Measurements from ENCODE around the gene KLRF2.
A peak's percentile ranks its signal among the peaks of the same experiment; 100 is the strongest.

KLRF2 gene

DNA sequence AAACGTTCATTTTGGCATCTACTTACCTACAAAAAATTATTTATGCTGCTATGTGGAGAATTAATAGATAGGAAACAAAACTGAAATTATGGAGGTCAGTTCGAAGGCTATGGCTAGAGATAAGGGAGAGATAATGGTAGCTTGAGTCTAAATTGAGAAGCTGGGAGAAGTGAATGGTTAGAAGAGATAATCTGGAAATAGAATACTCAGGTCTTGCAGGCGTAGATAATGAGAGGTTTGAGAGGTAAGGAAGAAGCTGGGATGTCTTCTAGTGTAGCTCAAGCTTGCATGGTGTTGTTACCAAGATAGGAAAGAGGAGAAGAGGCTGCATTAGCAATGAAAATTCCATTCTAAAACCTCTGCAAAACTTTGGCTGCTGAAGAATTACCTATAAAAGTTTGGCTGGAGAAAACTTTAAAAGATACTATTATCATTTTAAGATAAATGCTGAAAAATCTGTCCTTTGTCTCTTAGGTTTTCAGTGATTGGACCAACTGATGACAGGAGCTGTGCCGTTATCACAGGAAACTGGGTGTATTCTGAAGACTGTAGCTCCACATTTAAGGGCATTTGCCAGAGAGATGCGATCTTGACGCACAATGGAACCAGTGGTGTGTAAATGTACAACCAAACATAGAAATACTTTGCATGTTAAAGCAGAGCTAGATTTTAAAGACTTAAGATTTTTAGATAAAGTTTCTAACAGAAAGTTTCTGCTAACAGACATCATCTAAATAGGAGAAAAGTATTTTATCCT is 14.1 kb downstream of the KLRF2 start:
- no peak for DNase-seq

DNA sequence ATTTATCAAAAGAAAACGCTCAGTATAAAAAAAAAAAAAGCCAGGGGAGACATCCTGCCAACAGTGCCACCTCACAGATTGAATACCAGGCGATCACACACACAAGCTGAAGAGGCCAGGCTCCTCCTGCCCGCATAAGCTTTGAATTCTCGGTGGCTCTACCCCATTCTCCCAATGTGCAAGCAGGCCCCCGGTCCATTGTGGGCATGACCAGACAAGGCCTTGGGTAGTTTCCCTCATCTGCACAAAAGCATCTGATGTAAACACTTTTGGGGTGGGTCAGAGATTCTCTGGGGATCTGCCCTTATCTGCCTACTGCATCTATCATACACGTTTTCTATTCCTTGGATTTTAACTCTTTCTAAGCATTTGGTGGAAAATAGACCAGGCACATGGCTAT is 16.2 kb downstream of the KLRF2 start:
- no peak for DNase-seq

DNA sequence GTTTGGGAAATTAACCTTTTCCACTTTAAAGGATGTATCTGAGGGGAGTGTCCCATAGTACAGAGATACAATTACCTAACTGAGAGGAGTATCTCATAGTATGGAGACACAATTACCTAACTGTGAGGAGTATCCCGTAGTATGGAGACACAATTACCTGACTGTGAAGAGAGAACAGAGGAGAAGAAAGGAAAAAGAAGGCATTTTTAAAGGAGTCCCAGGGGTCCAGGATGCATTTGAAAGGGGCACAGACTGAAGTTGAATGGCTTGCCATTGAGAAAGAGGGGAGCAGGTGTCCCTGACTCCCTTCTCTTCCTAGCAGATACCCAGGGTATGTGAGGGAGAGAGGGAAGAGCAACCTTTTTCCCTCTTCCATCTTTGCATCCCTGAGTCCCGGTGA is 17.9 kb downstream of the KLRF2 start:
- DNase-seq, result no peak

DNA sequence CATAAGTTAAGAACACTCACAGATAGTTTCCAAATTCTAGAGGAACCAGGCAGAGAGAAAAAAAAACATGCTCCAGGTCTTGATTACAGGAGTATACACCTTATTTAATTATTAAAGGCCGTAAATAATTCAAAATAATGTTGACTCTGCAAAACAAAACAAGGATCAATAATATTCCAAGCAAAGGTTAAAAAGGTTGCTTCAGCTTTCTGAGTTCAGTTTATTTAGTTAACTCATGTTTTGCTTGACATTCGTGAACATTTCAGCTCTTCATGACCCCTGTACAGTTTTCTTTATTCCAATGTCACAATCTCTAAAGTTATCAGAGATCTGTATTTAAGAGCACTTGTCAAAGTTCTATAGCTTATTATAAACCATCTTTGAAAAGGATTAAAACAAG is 19.6 kb downstream of the KLRF2 start:
- DNase-seq, result no peak

DNA sequence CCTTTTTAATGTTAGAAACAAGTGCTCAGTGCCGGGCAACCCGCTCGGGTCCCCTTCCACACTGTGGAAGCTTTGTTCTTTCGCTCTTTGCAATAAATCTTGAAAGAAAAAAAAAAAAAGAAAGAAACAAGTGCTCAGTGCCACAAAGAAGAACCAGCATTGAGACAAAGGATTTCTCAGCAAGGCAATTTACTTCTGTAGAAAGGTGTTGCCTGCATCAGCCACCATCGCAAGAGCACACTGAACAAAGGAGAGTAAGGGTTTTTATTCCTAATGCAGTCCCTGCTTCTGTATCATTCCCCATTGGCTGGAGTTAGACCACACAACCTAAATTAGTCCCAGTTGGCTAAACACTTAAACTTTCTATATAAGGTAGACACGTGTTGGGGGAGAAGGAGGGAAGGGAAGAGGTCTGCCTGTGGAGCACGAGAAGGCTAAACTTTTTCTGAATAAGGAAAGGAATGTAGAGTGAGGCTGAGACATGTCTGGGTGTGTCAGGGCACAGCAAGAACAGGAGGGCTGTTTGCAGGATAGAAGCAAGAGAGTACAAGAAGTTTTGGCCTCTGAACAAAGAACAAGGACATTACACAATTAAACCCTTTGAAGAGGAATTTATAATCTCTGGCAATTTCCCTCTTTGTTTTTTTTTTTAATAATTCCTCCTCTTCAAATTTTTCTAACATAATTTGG is 21.4 kb downstream of the KLRF2 start:
- no peak for DNase-seq

DNA sequence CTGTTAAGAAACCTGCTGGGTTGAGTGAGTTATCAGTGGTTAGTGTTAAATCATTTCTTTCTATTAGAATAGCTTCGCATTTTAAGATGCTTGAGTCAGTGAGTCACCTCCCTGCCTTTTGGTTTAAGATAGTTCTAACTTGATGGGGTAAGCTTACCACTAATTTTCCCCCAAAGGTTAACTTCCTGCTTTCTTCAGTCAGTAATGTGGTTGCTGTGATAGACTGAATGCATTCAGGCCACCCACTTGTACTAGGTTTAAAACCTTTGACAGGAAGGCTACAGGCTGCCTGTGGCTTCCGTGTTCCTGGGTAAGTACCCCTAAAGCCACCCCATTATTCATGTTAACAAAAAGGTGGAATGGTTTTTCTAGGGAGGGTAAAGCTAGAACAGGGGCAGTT is 25.6 kb downstream of the KLRF2 start:
- no peak for DNase-seq

DNA sequence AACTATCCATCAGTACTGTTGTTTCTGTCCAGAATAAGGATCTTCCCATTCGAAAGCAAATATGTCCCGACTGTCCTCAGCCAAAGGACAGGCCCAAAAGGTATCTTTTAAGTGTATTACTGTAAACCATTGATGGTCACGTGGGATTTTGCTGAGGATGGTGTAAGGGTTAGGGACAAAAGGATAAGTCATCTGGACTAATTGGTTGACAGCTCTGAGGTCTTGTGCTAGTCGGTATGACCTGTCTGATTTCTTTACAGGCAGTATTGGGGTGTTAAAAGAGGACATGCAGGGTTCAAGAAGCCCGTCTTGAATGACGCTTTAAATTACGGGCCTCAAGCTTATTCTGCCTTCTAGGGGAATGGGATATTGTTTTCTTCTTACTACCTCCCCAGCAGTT is 26.5 kb downstream of the KLRF2 start:
- DNase-seq, result no peak

DNA sequence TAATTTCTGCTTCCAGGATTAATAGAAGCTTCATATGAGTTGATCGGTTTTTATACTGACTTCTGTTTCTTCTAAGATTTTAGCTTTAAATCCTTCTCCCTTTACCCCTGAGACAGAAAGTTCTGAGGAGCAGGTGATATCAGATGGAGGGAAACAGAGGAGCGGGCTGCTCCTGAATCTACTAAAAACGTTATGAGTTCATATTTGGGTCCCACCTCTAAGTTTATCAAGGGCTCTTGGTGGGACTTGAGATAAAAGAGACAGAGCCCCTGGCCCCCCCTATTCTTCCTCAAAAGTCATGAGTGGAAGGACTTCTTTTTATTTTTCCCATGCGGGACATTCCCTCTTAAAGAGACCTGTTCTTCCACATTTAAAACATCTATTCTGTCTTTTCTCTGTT is 27.1 kb downstream of the KLRF2 start:
- no peak for DNase-seq

DNA sequence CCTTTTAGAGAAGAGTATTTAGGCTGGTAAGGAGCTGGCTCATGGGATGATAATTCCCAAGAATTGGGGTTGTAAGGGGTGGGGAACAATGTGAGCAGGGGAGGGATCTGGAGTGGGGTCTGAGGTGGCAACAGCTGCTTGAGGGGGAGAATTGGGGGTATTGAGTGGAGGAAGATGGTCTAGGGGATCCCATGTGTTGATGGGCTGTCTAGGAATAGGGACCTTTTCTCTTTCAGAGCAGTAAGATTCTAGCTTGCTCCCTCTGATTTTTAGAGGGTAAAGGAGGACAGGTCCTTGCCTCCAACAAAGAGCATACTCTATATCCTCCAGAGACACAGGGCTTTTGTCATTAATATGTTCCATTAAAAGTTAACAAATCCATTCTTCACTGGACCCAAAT is 28.4 kb downstream of the KLRF2 start:
- no peak for DNase-seq

DNA sequence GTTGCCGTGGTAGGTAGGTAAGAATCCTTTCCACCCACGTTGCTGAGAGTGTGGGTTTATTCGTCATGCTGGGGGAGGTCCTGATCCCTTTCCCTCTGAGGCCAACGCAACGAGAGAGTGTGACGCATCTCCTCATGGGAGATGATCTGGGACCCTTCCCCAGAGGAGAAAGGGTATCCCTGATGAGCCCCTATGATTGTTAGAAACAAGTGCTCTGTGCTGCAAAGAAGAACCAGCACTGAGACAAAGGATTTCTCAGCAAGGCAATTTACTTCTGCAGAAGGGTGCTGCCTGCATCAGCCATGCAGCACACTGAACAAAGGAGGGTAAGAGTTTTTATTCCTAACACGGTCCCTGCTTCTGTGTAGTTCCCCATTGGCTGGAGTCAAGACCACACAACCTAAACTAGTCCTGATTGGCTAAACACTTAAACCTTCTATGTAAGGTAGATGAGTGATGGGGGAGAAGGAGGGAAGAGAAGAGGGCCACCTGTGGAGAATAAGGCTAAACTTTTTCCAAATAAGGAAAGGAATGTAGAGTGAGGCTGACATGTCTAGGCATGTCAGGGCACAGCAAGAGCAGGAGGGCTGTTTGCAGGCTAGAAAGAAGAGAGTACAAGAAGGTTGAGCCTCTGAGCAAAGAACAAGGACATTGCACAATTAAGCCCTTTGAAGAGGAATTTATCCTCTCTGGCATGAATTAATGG is 29.6 kb downstream of the KLRF2 start:
- DNase-seq, result no peak

DNA sequence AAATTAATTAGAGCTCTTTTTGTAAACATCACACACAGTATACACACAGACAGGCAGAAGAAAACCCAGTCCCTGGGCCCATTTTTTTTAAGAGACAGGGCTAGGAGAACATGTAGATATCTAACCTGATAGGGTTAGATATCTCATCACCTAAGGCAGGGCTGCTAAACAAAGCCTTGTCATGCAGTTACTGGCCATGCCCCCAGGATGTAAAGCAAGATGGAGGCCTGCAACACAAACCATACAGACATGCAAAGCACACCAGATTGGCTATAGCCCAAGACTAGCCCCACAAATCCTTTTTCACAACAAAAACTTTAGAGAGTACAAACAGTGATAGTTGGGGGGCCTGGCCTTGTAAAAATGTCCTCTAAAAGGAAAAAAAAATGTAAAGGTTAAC is 30.4 kb downstream of the KLRF2 start:
- DNase-seq, result no peak

DNA sequence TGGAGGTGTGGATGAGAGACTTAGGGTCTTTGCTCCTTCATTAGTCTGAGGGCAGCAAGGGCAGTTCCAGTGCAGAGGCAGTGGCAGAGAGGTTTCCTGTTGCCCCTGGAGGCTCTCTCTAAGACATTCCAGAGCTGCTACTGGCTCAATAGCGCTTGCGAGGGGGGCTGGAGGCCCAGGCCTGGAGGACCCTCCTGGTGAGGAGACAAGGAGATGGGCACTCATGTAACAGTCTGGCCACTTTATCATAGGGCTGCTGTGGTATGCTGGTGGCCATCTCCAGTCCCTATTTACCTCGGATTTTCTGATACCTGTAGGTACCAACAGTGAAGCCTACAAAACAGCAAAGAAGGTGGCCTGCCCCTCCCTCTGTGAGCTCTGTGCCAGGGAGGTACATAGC is 38.2 kb downstream of the KLRF2 start:
- DNase-seq, result no peak

DNA sequence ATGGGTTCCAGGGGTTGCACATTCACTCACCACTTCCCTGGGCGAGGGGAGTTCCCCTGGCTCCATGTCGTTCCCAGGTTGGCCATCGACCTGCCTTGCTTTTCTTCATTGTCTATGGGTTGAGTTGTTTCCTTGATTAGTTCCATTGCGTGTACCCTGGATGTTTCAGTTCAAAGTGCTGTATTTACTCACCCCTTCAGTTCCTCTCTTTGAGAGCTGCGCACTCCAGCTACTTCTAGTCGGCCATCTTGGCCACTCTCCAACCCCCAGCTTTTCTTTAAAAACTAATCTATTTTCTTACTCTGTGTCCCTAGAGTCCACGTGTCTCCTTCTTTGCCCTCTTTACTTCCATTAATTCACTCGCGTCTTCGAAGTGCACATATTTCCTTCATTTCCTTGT is 39.2 kb downstream of the KLRF2 start:
- DNase-seq, result no peak

DNA sequence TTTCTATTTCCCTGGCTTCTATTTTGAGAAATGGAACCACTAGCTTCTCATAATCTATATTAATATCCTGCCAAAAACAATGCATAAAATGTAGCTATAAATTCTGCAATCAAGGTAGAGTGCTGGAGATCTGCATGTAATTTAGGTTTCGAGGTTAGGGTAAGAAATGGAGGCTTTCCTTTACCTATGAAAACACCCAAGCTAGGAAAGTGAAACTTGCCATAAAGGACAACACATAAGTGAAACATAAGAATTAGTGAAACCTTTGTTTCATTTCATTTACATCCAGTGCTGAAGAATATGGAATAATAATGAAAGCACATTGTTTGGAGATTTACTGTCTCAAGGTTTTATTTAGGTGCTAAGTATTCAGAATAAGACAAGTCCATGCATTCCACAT is 41.1 kb downstream of the KLRF2 start:
- no peak for DNase-seq

DNA sequence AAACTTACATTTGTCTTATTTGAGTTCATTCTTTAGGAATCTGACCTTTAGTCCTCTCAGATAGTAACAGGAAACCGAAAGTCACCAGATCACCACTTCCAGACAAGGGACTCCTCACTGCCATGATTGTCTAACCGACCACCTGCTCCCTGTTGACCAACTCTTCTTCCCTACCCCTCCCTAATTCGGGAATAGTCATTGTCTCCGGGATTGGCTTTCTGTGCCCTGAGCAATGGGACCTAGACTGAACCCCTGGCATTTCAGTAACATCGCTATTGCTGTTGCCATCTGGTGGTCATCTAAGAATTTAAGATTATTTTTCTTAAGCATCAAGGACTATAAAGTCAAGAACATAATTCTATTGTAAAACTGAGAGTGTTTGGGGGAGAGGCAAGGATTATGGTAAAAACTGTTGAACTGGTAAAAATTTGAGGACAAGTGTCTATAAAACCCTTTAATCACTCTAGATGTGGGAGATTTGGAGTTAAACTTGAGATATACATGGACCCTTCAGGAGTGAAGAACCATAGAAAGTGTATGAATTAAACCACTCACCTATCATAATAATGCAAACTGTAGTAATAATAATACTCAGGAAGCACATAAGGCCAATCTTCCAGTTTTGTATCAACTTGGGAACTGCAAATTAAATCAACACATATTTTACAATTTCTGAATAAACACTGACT is 44.6 kb downstream of the KLRF2 start:
- DNase-seq, result no peak

DNA sequence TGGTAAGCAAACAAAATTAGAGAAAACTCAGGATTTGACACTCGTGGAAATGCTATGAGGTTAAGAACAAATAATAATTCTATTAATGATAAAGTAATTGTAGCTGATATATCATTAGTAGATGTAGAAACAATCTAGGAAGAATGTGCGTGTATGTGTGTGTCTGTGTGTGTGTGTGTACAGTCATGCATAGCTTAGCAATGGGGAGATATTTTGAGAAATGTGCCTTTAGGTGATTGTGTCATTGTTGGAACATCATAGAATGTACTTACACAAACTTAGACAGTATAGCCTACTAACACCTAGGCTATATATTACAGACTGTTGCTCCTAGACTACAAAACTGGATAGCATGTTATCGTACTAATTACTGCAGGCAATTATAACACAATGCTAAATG is 45.6 kb downstream of the KLRF2 start:
- DNase-seq, result no peak

DNA sequence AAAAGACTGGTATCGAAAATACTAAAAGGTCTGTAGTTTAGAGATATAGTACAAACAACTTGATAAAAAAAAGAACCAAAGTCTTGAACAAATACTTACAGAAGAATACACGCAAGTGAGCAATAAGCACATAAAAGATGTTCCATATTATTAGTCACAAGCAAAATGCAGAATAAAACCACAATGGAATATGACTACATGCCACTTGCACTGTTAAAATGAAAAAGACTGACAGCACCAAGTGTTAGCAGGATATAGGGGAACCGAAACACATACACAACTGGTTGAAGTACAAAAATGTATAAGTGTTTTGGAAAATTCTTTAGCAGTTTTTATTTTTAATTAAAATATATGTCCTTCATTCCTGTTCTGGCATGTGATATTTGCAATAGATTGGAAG is 47.3 kb downstream of the KLRF2 start:
- DNase-seq, result no peak

DNA sequence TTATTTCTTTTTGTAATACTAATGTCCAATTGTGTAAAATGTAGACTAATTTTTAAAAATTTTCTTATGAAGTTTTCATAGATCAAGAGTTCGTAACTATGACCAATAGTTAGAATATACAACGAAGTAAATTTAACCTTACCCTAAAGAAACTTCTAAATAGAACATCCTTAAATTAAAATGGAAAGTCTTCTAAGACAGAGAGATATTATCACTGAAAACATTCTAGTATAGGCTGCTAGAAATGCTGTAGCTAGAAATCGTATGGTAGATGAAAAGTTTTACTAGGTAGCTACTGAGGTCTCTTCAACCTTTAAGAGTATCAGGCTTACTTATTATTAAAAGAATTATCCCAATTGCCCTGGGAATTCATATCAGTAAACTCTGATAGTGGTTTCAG is 50.0 kb downstream of the KLRF2 start:
- no peak for DNase-seq

DNA sequence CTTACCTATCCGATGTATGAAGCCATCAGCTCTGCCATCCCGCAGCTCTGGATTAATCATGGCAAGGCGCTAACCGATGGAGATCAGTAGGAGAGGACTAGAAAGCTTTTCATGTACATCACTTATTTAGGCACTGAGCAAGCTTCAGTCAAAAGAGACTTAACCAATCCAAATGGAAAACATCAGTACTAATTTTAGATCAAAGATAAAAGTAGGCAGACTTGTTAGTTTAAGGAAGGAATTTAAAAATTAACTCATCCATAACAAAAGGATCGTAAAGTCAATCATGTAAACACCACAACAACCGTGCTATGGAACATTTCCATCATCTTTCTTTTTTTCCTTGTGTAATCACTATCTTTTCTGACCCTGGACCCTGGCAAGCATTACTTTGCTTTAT is 51.0 kb downstream of the KLRF2 start, which contains the start of gene CLEC2A:
Gene CLEC2A, minus strand, starts transcription at position 101 of the 400 bp plus-strand sequence. Its CDS starts 41 bp downstream, at position 60.
- DNase-seq, result no peak

DNA sequence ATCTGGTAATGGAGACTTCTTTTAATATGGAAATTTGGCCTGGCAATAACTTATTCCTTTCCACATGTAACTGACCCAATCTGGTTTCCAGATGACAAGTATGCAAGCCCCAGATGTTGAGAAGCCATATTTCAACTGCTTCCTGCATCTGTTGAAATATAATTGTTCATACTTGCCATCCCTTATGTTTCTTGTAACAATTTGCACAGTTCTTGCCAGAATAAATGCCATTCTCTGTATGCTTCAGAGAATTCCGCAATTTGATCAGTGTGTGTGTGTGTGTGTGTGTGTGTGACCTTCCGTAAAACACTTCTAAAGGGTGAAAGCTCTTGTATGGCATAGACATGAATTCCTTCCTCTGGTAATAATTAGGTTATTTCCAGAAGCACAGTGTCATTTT is 52.7 kb downstream of the KLRF2 start:
- no peak for DNase-seq

DNA sequence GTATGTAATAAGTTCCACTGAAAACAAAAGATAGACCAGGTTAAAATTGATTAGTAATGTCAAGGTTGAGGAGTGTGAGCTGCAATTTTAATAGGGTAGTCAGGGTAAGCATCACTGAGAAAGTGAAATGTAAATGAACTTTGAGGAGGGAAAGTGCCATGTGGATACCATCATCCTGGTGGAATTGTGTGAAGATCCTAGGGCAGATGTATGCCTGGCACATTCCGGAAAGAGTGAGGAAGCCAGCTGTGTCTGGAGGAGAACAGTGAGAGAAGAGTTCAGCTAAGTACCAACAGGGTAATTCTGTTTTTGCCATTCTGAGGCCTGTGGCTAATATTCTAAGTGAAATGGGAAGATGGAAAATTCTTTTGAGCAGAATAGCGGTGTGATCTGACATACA is 53.7 kb downstream of the KLRF2 start:
- DNase-seq, result no peak

DNA sequence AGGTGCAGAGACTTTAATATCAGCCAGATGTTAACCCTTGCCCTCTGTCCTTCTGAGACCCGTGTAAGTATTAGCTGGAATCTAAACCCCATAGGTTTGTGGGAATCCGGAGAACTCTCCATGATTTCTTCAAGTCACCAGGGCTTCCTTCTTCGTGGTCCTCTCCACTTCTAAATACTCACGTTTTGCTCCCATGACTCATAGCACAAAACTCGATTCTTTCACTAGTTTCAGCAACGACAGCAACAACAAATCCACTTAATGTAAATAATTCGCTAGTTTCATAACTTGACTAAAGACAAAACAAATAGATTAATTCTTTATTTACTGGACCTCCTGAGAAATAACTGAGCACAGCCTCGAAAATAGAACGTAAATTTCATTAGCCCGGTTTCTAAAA is 55.3 kb downstream of the KLRF2 start:
- no peak for DNase-seq

DNA sequence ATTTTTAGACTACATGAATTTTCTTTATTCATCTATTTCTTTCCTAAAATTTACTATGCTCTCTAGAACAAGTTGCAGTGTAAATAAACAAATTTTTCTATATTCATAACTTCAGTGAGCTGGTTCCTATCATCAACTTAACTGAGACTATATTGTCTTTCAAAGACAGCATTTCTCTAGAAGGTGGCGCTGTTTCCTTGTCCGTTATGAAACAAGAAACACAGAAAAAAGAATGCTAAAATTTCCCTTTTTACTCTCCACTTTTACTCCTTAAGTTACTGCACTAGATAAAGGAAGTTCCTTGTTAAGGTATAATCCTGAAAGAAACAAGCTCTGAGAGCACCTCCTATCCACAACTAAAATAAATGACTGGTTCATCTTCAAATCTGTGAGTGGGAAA is 59.1 kb downstream of the KLRF2 start:
- DNase-seq, result peak; percentile 35

DNA sequence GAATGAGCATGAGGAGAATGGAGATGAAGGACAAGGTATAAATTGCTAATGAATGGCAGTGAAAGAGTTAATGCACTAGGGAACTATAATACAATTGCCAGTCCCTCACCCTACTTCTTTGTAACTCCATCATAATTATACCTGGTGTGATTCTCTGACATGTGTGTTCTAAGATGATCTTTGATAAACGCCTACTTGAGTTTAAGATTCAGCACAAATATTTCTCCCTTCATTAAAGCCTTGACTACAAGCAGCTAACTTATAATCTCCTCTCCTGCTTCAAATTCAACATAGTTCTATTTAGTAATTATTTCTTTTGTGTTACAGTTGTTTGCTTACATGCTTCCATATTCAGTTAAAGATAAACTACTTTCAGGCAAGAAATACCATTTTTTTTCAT is 60.5 kb downstream of the KLRF2 start:
- DNase-seq, result no peak

Data from KG1 (cell line).